NCI-H748 (cell line): ENCODE results near the gene HNRNPA1.
"Not testable (repeated sequence)": the region's sequence is repeated elsewhere in the genome, so short reads cannot be mapped to it uniquely, and the experiment has no call there.

Experiments used
- DNase-seq: peaks from one replicate; lab custom pipeline; 2025; ENCODE audit not compliant: unreplicated experiment; lab: John Stamatoyannopoulos, UW

The HNRNPA1 gene

DNA sequence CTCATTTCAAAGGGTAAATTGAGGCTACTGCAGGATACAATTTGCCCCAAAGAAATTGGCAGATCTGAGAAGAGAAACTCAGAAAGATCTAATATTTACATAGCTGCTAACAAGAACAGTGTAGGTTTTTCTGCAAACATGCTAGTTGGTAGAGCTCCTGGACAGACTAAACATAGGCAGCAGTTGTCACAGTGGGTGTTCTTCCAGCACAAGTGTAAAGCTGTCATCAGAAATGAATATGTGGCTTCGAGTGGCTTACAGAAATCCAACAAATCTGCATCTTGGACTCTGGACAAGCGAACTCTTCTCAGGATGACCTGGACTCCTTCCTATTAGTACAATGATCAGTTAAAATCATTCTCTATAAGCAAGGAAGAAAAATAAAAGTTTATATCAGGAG lies 6.5 kb upstream of the HNRNPA1 start:
- DNase-seq: no peak

DNA sequence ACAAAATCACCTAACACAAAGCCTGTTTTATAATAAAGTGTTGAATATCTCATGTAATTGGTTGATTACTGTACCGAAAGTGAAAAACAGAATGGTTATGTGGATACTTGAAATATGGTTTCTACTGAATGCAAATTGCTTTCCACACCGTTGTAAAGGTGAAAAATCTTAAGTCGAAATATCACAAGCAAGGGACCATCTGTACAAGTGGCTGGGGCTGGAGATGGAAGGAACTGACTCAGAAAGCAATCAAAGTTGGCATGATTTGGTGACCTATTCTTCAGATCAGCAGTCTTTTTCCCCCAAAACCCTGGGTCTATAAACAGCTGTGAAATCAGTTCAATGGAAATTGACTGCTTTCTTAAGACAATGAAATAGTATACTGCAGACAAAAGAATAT lies 4.2 kb upstream of the HNRNPA1 start:
- no peak for DNase-seq

DNA sequence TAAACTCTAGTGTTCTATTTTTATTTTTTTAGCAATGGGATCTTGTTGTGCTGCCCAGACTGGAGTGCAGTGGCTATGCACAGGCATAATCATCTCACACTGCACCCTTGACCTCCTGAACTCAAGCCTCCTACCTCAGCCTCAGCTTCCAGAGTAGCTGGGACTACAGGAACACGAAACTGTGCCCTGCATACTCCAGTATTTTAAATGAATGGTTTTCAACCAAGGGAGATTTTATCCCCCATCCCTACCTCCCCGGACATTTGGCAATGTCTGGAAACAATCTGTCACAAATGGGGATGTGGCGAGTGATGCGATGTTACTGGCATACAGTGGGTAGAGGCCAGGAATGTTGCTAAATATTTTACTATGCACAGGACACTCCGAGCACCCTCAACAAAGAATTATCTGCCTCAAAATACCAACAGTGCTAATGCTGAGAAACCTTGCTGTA lies 2.7 kb upstream of the HNRNPA1 start:
- no peak for DNase-seq

DNA sequence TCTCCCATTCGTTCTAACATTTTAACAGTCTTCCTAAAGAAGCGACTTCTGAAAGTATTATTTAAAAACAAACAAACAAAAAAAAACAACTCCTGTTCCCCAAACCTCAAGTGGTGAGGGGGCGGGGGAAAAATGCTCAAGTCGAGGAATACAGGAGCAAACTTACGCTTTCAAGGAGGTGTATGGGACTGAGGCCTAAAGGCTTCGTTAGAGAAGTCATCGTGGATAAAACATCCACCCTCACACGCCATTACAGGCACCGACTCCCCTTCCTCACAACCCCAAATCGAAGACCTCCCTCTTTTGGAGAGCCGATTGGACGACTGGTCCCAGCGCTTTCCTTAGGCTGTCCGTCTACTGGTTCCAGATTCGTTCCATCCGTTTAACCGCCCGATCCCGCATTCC lies 1.3 kb upstream of the HNRNPA1 start:
- DNase-seq: no peak

DNA sequence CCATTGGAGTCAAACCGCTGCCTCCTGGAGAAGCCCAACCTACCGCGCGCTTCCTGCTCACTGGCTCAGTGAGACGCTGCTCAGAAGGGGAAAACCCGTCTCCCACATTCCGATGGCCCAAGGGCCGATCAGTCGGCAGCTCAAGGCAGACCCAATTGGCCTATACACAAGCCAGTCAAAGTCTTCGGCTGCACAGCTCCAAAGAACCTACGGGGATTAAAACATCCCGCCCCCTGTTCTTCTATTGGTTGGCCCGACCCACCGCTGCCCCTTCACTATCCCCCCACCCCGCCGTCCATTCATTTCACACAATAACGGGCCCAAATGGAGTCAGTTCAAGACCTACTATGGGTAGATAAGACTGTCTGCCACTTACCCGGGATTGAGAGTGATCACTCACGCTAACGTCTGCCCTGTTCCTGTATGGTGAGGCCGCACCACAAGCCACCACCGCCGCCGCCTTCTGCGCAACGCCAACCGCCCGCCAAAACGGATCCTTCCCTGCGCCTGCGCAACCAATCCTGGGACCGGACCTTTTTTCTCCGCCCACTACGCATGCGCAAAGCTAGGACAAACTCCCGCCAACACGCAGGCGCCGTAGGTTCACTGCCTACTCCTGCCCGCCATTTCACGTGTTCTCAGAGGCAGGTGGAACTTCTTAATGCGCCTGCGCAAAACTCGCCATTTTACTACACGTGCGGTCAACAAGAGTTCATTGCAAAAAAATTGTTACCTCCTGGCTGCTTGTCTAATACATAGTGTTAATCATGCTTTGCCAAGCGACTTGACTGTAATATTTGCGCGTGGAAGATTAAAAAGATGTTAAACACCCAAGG lies 676 bp upstream of the HNRNPA1 start, which contains the start of gene CBX5:
TSS of gene CBX5 (minus strand) at position 491 of the 836 bp plus-strand sequence. CDS start 22,472 bp downstream, outside the sequence.
- peak; percentile 99 for DNase-seq

DNA sequence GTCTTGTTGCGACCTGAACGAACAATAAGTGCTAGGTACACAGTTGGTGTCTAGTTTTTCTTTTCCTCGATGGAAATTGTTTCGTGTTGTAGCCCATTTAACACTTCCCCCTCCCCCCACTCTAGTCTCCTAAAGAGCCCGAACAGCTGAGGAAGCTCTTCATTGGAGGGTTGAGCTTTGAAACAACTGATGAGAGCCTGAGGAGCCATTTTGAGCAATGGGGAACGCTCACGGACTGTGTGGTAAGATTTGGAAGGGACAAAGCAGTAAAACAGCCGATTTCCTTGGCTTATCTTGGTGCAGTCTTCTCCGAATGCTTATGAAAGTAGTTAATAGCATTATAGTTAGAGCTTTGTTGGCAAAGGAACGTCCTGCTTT lies 724 bp downstream of the HNRNPA1 start:
- not testable (repeated sequence) for DNase-seq

DNA sequence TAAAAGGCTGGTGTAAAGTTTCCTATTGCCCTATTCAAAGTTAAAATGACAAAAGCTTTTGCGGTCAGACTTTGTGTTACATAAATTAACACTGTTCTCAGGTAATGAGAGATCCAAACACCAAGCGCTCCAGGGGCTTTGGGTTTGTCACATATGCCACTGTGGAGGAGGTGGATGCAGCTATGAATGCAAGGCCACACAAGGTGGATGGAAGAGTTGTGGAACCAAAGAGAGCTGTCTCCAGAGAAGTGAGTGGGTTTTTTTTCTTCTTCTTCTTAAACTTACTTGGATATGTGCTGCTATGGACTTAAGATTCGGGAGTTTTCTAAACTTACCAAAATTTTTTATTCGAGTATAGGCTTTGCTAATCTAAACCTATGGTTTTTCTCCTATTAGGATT lies 1.2 kb downstream of the HNRNPA1 start:
- not testable (repeated sequence) for DNase-seq

DNA sequence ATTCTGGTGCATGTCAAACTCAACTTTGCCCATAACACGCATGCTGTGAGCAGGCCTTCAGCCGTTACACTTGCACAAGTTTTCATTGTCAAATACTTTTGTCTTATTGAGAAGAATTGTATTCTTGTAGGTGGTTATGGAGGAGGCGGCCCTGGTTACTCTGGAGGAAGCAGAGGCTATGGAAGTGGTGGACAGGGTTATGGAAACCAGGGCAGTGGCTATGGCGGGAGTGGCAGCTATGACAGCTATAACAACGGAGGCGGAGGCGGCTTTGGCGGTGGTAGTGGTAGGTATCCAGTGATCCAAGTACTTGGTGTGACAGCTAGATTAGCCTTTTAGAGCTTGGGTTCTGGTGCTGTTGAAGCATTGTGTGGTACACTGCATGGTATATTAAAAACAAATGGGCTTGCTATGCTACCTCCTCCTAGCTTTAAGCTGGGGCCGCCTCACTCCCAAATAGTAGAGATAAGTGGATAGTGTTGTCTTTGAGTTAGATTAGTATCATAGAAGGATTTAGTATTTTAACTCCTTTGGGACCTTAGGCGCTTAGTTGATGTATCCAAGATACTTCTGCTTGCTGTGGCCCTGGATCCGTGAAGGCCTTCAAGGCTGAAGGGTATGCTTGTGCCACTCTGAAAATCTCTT lies 2.5 kb downstream of the HNRNPA1 start:
- DNase-seq: no peak

DNA sequence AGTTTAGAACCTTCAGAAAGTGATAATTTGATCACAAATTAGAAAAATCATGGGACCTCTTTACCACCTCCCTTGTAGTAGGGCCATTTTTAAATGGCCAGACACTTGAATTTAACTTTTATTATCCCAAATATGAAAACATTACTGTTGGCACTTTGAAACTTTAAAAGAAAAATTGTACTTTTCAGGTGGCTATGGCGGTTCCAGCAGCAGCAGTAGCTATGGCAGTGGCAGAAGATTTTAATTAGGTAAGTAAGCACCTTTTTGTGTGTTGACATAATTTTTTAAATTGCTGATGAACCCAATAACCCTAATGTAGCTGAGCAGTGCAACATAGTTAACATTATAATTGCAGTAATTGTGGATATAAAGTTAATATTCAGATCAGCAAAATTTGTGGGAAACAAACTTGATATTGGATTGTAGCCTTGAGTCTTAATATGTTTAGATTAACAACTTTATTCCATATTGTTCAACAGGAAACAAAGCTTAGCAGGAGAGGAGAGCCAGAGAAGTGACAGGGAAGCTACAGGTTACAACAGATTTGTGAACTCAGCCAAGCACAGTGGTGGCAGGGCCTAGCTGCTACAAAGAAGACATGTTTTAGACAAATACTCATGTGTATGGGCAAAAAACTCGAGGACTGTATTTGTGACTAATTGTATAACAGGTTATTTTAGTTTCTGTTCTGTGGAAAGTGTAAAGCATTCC lies 3.7 kb downstream of the HNRNPA1 start:
- not testable (repeated sequence) for DNase-seq

DNA sequence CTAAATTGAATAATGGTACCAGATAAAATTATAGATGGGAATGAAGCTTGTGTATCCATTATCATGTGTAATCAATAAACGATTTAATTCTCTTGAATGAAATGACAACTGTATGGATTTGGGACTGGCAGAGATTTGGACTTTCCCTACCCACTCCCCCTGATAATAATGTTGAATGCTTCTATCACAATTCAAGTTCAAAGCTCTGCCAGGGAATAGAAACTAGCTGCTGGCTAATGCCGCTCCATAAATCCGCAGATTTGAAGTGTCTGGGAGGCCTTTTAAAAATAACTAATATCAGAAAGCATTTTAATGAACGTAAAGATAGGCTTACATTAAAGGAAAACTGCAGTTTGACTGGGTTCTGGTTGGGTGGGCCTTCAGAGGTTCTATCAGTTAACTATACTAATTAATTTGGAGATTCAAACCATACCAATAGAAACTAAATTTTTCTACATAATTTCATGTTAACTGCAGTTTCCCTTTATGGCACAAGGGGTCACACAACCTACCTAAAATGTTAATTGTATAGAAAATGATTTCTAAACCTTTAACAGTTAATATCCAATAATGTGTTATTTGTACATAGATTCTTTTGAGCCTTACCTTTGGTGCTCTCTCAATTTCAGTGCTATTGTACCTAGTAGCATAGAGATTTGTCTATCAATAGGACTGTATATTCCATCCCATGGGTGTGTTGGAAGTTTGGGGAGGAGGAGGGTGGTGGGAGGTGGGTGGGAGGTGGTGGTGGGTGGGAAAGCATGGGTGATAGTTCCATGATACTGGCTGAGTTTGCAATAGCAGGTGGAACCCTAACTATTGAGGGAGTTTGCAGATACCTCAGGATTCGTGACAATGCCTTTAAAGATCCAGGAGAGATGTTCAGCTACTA lies 4.9 kb downstream of the HNRNPA1 start:
- DNase-seq: no peak

DNA sequence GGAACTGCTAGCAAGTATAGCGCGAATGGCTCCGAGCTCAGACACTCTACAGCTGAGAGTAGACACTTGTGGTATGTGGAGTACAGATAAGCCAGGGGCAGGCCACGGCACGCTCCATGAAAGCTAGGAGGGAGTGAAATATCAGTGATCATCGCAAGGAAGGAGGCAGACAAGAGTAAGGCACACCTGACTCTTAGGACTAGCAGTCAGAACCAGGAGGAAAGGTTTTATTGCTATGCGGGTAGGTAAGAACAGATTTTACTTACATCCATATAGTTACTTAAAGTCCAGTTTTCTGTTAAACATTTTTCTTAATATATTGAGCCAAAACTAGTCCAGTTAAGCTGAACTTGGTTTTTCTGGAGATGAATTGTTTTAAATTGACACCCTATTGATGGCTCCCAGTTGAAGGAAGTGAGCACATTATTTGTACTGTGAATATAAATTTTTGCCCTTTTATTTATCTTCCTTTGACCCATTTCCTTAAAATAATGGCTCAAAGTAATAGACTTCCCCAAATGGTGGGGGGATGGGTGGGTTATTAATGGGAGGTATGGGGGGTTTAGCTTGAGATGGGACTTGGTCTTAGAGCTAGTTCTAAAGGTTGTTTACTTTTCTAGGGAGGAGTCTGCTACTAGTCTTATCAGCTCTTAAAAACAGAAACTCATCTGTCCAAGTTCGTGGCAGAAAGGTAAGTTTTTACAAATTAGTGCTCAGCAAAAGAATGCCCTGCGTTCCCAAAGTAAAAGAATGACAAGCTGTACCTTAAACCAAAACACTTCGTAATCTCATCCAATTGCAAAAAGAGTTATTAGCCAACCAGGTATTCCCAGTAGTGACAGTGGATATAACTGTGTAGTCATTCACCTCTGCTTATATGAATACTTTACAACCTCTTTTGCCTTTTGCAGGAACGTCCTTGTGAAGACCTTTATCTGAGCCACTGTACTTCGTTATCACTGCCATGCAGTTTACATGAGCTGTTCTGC lies 5.8 kb downstream of the HNRNPA1 start:
- DNase-seq: no peak

DNA sequence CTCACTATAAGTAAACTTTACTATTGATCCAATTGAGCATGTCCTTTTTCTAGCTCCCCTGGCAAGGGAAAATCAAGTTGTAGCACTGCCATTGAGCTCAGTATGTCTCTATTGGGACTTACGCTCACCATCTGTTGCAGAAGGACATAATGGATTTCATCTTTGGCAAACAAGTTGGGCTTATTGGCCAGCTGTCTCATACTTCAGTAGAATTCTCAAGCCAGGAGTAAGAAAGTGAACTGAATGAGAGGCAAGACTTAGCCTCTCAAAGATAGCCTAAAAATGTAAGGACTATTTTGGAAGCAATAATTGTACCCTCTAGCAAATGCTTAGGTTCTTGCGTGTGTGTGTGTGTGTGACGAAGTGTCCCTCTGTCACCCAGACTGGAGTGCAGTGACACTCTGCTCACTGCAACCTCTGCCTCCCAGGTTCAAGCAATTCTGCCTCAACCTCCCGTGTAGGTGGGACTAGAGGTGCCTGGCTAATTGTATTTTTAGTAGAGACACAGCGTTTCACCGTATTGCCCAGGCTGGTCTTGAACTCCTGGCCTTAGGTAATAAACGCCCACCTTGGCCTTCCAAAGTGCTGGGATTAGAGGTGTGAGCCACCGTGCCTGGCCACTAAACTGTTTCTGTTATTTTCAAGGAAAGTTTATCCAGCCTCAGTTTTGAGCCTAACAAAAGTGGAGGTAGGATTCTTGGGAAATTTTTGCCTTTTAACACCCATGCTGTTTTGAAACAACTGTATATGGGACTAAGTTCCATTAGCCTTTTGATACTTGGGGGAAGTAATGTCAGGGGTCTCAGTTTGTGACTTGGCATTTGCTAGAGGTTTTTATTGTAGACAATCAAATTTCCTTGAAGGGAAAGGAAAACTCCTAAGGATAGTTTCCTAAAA lies 7.0 kb downstream of the HNRNPA1 start:
- no peak for DNase-seq

DNA sequence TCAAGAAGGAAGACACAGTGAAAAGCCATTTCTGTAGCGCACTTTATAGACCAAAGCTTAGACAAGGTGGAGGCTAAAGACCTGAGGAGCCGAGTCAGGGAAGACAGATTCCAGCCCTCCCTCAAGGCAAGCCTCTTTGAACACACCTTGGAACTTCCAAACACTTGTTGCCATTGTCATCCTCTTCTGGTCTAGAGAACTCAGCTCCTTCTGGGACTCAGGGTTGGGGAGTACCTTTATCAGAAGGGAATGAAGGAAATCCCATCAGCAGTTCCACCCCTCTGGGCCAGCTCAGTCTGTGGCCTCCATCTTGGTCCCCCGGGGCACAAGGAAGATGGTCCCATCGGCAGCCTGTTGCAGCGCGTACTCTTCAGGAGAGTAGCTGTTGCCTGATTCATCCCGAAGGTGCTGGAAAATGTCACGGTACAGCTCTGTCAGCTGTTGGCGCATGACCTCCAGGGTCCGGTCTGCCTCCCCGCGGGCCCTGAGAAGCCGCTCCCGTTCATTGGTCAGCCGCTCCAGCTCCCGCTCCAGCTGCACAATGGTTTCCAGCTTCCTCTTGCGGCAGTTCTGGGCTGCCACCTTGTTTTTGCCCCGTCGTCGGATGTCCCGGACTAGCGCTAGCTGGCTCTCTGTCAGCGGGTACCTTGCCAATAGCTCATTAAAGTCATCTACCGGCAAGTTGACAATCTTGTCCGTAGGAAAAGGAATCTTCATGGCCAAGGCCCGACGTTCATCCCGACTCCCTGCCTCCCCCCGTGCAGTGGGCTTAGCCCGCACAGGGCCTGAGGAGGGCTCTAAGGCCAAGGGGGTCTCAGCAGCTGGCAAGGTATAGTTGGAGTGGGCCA lies 11.8 kb downstream of the HNRNPA1 start:
- no peak for DNase-seq

DNA sequence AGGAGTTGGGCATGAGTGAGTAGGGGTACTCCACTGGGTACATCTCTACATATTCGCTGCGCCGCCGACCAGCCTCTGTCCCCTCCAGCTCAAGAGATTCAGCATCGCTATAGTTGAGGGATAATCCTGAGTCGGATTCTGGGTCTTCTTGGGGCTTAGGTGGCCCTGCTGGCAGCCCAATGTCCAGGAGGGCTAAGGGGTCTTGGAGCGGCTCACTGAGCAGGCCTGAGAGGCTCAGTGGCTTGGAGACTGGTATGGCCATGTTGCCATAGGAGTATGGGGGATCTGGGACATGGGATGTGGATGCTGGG lies 12.4 kb downstream of the HNRNPA1 start:
- DNase-seq: no peak

DNA sequence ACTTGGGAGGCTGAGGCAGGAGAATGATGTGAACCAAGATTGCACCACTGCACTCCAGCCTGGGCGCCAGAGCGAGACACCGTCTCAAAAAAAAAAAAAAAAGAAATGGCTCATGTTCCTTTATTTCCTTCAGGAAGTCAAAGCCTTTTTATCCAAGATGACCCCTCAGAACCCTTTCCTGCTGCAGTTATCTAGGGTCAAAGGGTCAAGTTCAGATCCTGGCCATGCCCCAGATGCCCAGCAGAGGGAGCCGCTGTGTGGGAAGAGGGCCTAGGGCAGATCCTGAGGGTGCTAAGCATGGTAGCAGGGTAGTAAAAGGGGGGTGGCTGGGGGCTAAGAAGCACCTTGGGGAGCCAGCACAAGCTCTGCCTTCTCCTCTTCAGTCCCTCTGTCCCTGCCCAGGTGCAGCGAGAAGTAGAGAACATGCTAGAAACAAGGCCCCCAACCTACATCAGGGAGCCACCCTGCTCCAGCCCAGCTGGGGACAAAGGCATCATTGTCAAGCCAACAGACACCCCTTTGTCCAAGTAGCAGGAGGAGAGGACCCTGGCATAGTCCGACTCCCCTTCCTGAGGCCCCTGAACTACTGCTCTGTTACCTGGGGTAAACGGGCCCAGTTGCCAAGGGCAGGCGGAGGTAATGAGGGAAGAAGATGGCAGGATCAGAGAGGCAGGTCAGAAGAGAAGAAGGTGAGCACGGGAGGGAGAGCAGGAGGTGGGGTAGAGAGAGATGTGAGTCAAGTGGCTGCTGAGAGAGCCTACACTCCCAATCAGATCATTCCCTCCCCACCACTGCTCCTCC lies 13.8 kb downstream of the HNRNPA1 start:
- DNase-seq: peak; percentile 65

DNA sequence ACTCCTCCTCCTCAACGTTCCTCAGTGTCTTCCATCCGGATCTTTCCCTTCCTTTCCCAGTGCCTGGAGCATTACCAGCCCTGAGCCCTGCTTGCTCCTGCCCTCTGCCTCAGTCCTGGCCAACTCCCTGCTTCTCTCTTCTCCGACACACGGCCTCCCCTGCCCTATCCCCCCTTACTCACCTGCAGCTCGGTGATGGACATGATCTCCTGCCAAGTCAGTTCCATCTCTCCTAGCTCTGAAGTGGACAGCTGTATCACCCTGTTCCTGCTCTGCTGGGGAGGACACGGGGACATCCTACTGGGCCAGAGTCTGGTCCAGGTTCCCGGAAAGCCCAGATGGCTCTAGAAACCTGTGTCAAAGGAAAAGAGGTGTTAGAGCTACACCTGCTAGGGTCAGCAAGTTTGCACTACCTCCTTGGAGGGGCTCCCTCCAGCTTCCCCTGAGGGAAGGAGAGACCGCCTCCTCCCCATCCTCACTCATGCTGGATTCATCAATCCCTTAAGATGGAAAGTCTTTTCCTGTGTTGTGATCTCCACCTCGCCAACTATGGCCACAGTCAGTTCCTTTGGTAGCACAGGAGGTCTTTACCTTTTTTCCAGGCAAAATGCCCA lies 14.5 kb downstream of the HNRNPA1 start:
- DNase-seq: no peak
